Inferior parietal cortex (tissue), 1 donor: ENCODE results near the gene HADHA.
"Not testable (repeated sequence)": the region's sequence is repeated elsewhere in the genome, so short reads cannot be mapped to it uniquely, and the experiment has no call there.

Experiments used
- DNase-seq: peaks from one replicate; pipeline ENCODE4 v3.0.0-alpha.2; 2016; ENCODE audit errors: extremely low spot score

The HADHA gene

GRCh38 chr2:26174691-26175465 lies 69.6 kb downstream of the HADHA start:
- DNase-seq: no peak

- DNase-seq: no peak
Observed at GRCh38 chr2:26173776-26174482, 70.5 kb downstream of the HADHA start.

GRCh38 chr2:26172871-26173775 lies 71.3 kb downstream of the HADHA start, which contains the start of gene GAREM2:
Gene GAREM2, plus strand, starts transcription at chr2:26173088. Its CDS starts 133 bp downstream, at chr2:26173221.
- DNase-seq: no peak

DNA sequence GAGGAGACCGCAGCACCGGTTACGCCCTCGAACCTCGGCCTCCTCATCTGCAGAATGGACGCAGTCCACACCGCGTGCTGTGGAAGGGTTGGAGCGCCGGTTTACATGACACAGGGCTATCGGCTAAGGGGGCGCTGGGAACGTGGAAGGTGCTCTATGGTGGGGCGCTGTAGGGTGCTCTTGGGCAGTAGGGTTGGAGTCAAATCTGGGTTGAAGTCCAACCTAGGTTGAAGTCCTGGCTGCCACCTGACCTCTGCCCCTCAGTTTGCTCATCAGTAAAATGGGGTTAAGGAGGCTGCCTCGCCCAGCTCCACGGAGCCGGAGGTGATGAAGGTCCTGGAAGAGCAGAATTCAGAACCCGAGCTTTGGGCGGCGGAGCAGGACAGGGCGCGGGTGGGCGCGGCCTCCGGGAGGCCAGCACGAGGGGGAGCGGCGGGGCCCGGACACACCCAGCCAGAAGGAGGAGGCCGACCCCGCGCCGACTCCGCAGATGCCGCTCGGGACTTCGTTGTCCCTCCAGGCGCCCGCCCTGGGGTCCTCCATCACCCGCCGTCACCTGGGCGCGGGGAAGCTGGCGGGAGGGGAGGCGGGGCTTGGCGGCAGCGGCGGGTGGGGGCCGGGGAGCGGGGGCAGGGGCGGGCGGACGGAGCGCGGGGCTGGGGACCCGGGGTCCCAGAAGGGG lies 72.1 kb downstream of the HADHA start:
- DNase-seq: no peak

- no peak for DNase-seq
Observed at GRCh38 chr2:26170795-26171194, 73.6 kb downstream of the HADHA start.

- DNase-seq: no peak
Observed at GRCh38 chr2:26169681-26170414, 74.6 kb downstream of the HADHA start.

DNA sequence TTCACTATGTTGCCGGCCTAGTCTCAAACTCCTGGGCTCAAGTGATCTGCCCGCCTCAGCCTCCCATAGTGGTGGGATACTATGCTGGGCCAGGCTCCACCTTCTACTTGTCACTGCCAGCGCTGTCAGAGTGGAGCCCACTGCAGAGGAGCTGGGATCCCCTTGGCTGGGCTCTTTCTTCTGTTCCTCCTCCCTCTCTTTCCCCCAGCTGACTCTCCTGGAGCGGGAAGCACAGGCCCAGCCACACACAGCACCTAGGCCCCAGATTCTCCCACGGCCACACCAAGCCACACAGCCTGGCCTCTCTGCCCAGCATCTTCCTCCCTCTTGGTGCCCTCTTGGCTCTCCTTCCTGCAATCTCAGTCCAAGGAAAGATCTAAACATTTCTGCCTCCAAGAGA lies 75.2 kb downstream of the HADHA start:
- no peak for DNase-seq

GRCh38 chr2:26168785-26169184 lies 75.6 kb downstream of the HADHA start:
- DNase-seq: no peak

- DNase-seq: not testable (repeated sequence)
Observed at GRCh38 chr2:26166541-26166940, 77.9 kb downstream of the HADHA start.

GRCh38 chr2:26165403-26165802 lies 79.0 kb downstream of the HADHA start:
- DNase-seq: no peak

- DNase-seq: no peak
Observed at GRCh38 chr2:26164641-26165211, 79.7 kb downstream of the HADHA start.

DNA sequence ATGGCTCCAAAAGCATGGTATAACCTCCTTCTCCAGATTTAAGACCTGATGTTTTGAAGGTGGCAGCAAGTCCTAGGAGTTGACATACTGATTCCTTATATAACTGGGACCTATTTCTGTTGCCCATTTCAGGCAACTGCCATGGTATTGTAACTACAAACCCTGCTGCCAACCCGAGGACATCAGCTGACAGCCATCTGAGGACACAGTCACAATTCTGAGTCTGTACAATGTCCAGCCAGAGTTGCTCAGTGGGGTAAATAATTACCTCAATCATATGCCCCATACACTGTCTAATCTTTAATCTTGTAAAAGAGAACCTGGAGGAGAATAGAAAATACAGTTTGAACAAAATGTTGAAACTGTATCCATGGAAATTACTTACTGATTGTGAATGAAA lies 80.2 kb downstream of the HADHA start:
- peak; percentile 57 for DNase-seq

- no peak for DNase-seq
Observed at GRCh38 chr2:26162963-26163362, 81.5 kb downstream of the HADHA start.

DNA sequence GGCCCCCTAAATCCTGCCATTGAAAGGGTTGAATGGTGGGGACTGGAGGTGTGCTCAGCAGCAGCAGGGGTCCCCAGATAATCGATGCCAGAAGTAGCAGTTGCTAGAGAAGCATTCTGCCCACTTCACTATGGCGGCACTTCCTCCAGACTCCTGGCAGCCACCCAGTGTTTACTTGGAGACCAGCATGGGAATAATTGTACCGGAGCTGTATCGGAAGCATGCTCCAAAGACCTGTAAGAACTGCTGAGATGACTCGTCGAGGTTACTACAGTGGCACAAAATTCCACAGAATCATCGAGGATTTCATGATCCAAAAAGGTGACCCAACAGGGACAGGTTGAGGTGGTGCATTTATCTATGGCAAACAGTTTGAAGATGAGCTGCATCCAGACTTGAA lies 82.5 kb downstream of the HADHA start:
- no peak for DNase-seq

DNA sequence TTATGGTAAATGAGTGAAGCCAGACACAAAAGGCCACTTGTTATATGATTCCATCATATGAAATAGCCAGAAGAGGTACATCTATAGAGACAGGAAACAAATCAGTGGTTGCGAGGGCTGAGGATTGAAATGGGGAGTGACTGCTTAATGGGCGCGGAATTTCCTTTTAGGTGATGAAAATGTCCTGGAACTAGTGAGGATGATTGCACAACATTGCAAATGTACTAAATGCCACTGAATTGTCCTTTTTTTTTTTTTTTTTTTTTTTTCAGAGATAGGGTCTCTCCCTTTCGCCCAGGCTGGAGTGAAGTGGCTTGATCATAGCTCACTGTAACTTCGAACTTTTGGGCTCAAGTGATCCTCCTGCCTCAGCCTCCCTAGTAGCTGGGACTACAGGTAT lies 86.9 kb downstream of the HADHA start:
- DNase-seq: no peak

DNA sequence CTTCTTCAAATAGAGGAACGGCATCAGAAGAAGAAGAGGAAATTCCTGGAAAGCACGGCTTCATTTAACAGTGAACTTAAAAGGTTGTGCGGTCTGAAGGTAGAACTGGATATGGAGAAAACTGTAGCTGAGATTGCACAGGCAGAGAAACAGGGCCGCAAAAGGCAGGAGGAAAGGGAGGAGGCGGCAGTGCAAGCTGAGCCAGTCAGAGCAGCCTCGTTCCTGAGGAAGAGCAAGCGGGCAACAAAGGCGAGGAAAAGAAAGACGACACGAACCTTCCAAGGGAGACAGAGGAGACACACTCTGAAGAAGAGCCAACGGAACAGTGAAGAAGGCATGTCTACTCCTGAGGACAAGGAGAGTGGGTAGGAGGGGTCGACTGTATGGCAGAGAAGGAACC lies 94.2 kb downstream of the HADHA start:
- no peak for DNase-seq

- no peak for DNase-seq
Observed at GRCh38 chr2:26148501-26148900, 95.9 kb downstream of the HADHA start.

DNA sequence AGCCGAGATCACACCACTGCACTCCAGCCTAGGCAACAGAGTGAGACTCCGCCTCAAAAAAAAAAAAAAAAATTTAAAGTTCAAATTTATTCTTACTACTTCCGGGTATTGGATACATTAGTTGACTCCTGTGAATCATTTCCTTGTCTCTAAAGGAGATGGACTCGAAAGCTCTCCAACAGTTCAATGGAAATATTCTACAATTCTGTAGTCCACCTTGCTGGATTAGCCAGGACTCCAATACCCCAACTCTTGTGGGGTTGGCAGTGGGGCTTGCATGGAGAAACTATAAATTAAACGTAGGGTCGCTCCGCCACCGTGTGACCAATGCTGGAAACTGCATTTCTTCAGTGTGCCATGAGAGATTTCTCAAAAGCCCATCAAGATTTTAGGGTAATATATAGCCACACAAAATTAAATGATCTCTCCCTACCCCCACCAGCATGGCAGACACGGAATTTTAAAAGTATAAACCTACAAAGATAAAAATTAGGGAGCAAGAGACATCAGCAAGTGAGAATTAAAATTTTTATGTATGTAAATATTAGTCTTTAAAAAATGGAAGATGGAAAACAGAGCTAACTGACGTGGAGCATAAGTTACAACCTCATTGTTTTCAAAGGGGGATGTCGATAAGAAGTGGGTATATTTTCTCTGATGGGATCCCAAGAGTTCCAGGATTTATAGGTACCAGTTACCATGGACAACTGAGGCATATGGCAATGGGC lies 99.3 kb downstream of the HADHA start:
- peak; percentile 85 for DNase-seq

DNA sequence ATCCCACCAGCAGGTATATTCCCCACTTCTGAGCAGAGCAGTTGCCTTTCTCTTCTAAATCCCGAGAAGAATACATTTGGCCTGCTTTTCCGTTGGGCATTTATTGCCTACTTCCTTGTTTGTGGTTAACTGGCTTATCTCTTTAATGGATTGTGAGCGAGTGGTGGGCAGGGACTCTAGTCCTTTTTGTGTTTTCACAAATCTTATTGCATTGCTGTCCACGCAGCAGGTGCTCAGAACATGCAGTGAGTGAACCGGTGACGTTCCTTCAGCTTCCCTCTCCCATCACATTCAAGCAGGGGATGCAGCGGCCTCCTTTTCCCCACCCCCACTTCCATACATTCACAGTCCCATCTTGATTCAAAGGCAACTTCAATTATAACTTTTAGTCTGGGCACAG lies 100.4 kb downstream of the HADHA start:
- DNase-seq: no peak
